HCT116 (cell line): ENCODE results near the gene ZFR. TPM values are rescaled to one million over a fixed set of nuclear protein-coding genes. Genes with fewer than 3 reads are reported as not detected.

Experiments
- ATAC-seq: fragments of 200-7000 bp; cut with Tn5 transposase; 2 replicates; pipeline ENCODE4 v1.9.1; 2020; ENCODE audit warnings: mild to moderate bottlenecking, moderate library complexity
- BruUV-seq: library from RNA; stranded (reverse); fragments of 400-500 nt; replicated peaks from 2 replicates; lab custom pipeline; 2021; lab: Mats Ljungman, UMichigan
- CTCF ChIA-PET: fragments of 300-600 bp; sonication (Branson Sonifier 250); formaldehyde crosslinking; loops from one replicate; lab custom pipeline; 2021; ENCODE audit warnings: antibody characterized with exemption; lab: Charles Lee
- POLR2A ChIA-PET: fragments of 300-600, 350-600 bp; sonication (Branson Sonifier 250); formaldehyde crosslinking; loops from one replicate; lab custom pipeline; 2021; ENCODE audit warnings: antibody characterized with exemption; lab: Charles Lee
- RAD21 ChIA-PET, 2 experiments: fragments of 300-600 bp; sonication (Branson Sonifier 250); formaldehyde crosslinking; loops; one replicate each; lab custom pipeline; 2023; ENCODE audit warnings: low total read pairs in 2 of 2; ENCODE audit not compliant: uncharacterized antibody in 2 of 2, unreplicated experiment in 2 of 2, low non-redundant PET in 1 of 2; lab: Charles Lee
- DNase-seq: peaks from one replicate; pipeline ENCODE4 v3.0.0-alpha.2; 2010; ENCODE audit warnings: low read depth, low spot score
- H2AFZ ChIP-seq: fragments of 200-600 bp; shearing (Covaris generic), sonication (generic); 2 replicates; pipeline ENCODE4 v1.6.1; 2017; ENCODE audit warnings: low read depth, mixed run types, mixed read lengths, antibody characterized with exemption, low read length; ENCODE audit not compliant: poor library complexity, severe bottlenecking
- H3K27ac ChIP-seq: 2 replicates; pipeline ENCODE4 v1.5.1; 2012; ENCODE audit warnings: low read depth, low read length
- H3K27me3 ChIP-seq: fragments of 200-600 bp; sonication (generic); 2 replicates; pipeline ENCODE4 v1.6.1; 2016; ENCODE audit warnings: mixed run types, low read length, mixed read lengths; ENCODE audit not compliant: insufficient read depth
- H3K36me3 ChIP-seq, 2 experiments: fragments of 200-500 bp in 1 of 2; fragments of 200-600 bp in 1 of 2; sonication (Bioruptor generic) in 1 of 2; sonication (generic) in 1 of 2; 2 replicates each; pipeline versions ENCODE4 v1.5.1 to v1.6.1; 2014 to 2016; ENCODE audit warnings: low read length in 2 of 2, inconsistent platforms in 1 of 2, mixed read lengths in 1 of 2, mixed run types in 1 of 2; ENCODE audit not compliant: insufficient read depth in 2 of 2, control insufficient read depth in 1 of 2
- H3K4me1 ChIP-seq, 2 experiments: fragments of 200-600 bp in 1 of 2; sonication (generic) in 1 of 2; 2 replicates each; pipeline versions ENCODE4 v1.5.1 to v1.6.1; 2012 to 2017; ENCODE audit warnings: low read length in 2 of 2, inconsistent platforms in 1 of 2, mild to moderate bottlenecking in 1 of 2, mixed read lengths in 1 of 2, mixed run types in 1 of 2, moderate library complexity in 1 of 2; ENCODE audit not compliant: insufficient read depth in 2 of 2, control insufficient read depth in 1 of 2
- H3K4me2 ChIP-seq: fragments of 200-600 bp; sonication (generic); 2 replicates; pipeline ENCODE4 v1.6.1; 2017; ENCODE audit warnings: mixed run types, low read length, mixed read lengths
- H3K4me3 ChIP-seq, 2 experiments: fragments of 200-600 bp in 1 of 2; sonication (generic) in 1 of 2; replicated peaks in 1 of 2; 2 replicates each; pipeline ENCODE4 v1.5.1; 2011 to 2016; ENCODE audit warnings: low read length in 2 of 2, control low read depth in 1 of 2, low read depth in 1 of 2, mild to moderate bottlenecking in 1 of 2, mixed read lengths in 1 of 2, mixed run types in 1 of 2
- H3K79me2 ChIP-seq: fragments of 200-600 bp; sonication (generic); 2 replicates; pipeline ENCODE4 v1.6.1; 2017; ENCODE audit warnings: mild to moderate bottlenecking, mixed run types, low read length, moderate library complexity, mixed read lengths; ENCODE audit not compliant: insufficient read depth
- H3K9ac ChIP-seq: fragments of 200-600 bp; sonication (generic); 2 replicates; pipeline ENCODE4 v1.6.1; 2016; ENCODE audit warnings: low read length, mixed read lengths
- H3K9me2 ChIP-seq: fragments of 200-600 bp; sonication (generic), shearing (Covaris generic); 2 replicates; pipeline ENCODE4 v1.6.1; 2017; ENCODE audit warnings: mixed run types, mild to moderate bottlenecking, moderate library complexity; ENCODE audit not compliant: insufficient read depth
- H3K9me3 ChIP-seq, 2 experiments: fragments of 200-500 bp in 1 of 2; fragments of 200-600 bp in 1 of 2; sonication (Bioruptor generic) in 1 of 2; sonication (generic) in 1 of 2; 2 replicates each; pipeline ENCODE4 v1.6.1; 2014 to 2017; ENCODE audit warnings: low read length in 2 of 2, mixed read lengths in 2 of 2, inconsistent platforms in 1 of 2, low read depth in 1 of 2, mild to moderate bottlenecking in 1 of 2, mixed run types in 1 of 2, moderate library complexity in 1 of 2; ENCODE audit not compliant: control insufficient read depth in 1 of 2, insufficient read depth in 1 of 2
- H4K20me1 ChIP-seq: fragments of 200-600 bp; sonication (generic), shearing (Covaris generic); 2 replicates; pipeline ENCODE4 v1.6.1; 2017; ENCODE audit warnings: mixed run types, mild to moderate bottlenecking, moderate library complexity; ENCODE audit not compliant: insufficient read depth
- CTCF ChIP-seq, 3 experiments: fragments of 200-600 bp in 1 of 3; sonication (generic) in 1 of 3; IDR thresholded peaks in 2 of 3; conservative IDR thresholded peaks in 1 of 3; 2 replicates each; pipeline ENCODE4 v1.5.1; 2012 to 2017; ENCODE audit warnings: low read depth in 2 of 3, low read length in 2 of 3, antibody characterized with exemption in 1 of 3, borderline replicate concordance in 1 of 3, control low read depth in 1 of 3, mild to moderate bottlenecking in 1 of 3, mixed read lengths in 1 of 3, mixed run types in 1 of 3, moderate library complexity in 1 of 3; ENCODE audit not compliant: insufficient read depth in 1 of 3
- EZH2phosphoT487 ChIP-seq: fragments of 200-600 bp; IDR thresholded peaks from 2 replicates; pipeline ENCODE4 v1.6.1; 2018; ENCODE audit warnings: antibody characterized with exemption, borderline replicate concordance
- REST ChIP-seq: IDR thresholded peaks from 2 replicates; pipeline ENCODE4 v1.6.1; 2012; ENCODE audit warnings: low read depth
- ZBTB33 ChIP-seq: IDR thresholded peaks from 2 replicates; pipeline ENCODE4 v1.6.1; 2011; ENCODE audit warnings: mild to moderate bottlenecking, low read length, moderate library complexity; ENCODE audit not compliant: insufficient replicate concordance; ENCODE audit errors: extremely low read depth
- ZFX ChIP-seq: fragments of 450-650 bp; IDR thresholded peaks from 2 replicates; pipeline ENCODE4 v1.6.1; 2017
- ZNF274 ChIP-seq: fragments of 200-500 bp; sonication (Bioruptor generic); IDR thresholded peaks from 2 replicates; pipeline ENCODE4 v1.6.1; 2014; ENCODE audit warnings: mild to moderate bottlenecking, low read depth, low read length, inconsistent platforms
- intact Hi-C: fragments of 100-400 bp; cut with micrococcal nuclease; formaldehyde crosslinking; loops from 2 replicates; pipeline ENCODE4 v1.10.0; 2022
- total RNA-seq: library from RNA; stranded (reverse); gene quantifications from one replicate; pipeline ENCODE4 v1.2.1, GENCODE V29; 2021; ENCODE audit not compliant: unreplicated experiment

Gene ZFR
- total RNA-seq, 1 experiment from 2014 or later = 65.7 TPM

GRCh38 chr5:32308946-32309345, 135.6 kb downstream of the ZFR start:
- Histone ChIP-seq H3K27me3 (no peaks in the 10 kb centered on the region), H3K27ac (no peak overlapping the region), H2AFZ (no peak overlapping the region), H3K9me3 (no peaks in the 10 kb centered on the region), H3K79me2 (peaks cover 63% of the 10 kb centered on the region), H4K20me1 (no peaks in the 10 kb centered on the region), H3K9me2 (no peaks in the 10 kb centered on the region), H3K4me1 (peaks cover 6 to 13% of the 10 kb centered on the region in 2 experiments; a peak in 2 of 4 replicates), H3K36me3 (no peaks in the 10 kb centered on the region), H3K4me2 (no peak overlapping the region), H3K4me3 (no peak overlapping the region), H3K9ac (no peak overlapping the region)
- POLR2A ChIA-PET = no interaction called here
- intact Hi-C loops = no loop called here
- DNase-seq = no peak
- RAD21 ChIA-PET = no interaction called here
- CTCF ChIA-PET = no interaction called here
- no peak for ATAC-seq
- no TSS peak for BruUV-seq
- TF ChIP-seq ZFX (no peak), ZNF274 (no peak), EZH2phosphoT487 (no peak), CTCF (IDR thresholded peaks at IDR 0.05 in 2 of 3, conservative IDR thresholded peaks at IDR 0.05 in 1 of 3; ENCODE audit: borderline replicate concordance in 1 of 3, insufficient read depth in 1 of 3, low read depth in 2 of 3, low read length in 2 of 3) (no peak), ZBTB33 (no peak), REST (no peak)
